ENCODE measurements around the gene NR1D2.
"Not testable (repeated sequence)": the region's sequence is repeated elsewhere in the genome, so short reads cannot be mapped to it uniquely, and the experiment has no call there.

Gene NR1D2

DNA sequence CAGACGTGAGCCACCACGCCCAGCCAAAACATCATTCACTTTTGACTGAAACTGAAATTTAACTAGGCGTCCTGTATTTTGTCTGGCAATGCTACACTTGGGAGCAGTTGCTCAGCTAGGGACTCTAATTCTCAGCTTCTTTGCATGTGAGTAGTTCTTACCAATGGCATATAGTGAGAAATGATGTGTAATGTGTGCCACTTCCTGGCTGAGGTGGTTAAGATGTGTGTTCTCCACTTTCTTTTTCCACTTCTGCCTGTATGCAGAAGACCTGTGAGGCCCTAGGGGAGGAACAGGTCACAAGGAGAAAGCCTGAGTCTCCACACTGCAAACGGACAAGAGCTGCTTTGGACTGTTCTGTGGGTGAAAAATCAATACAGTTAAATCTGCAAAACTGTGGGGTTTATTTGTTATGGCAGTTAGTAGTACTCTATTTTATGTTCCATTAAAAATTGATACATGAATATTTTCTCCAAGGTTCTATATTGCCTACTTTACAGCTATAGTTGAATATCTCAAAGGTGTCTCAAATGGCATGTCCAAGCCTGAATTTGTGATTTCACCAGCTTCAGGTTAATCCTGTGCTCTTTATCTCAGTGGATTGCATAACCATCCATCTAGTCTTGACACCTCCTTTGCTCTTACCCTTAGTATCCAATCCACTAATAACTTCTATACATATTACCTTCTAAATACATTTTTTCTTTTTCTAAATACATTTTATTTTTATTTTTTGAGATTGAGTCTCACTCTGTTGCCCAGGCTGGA lies 59.3 kb downstream of the NR1D2 start:
- DNase-seq (ENCODE audit: low spot score): no peak

DNA sequence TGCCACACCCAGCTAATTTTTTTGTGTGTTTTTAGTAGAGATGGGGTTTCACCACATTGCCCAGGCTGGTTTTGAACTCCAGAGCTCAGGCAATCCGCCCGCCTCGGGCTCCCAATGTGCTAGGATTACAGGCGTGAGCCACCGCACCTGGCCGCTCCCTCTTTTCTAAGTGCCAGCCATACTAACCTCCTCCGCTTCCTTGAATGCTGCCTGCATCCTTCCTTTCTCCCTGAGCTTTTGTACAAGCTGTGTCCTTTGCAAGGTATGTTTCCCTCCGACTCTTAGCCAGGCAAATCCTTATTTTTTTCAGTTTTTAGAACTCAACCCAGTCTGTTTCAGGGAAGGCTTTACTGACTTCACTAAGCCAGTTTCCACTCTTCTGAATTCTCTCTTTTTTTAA lies 60.6 kb downstream of the NR1D2 start:
- DNase-seq (ENCODE audit: low spot score): no peak

DNA sequence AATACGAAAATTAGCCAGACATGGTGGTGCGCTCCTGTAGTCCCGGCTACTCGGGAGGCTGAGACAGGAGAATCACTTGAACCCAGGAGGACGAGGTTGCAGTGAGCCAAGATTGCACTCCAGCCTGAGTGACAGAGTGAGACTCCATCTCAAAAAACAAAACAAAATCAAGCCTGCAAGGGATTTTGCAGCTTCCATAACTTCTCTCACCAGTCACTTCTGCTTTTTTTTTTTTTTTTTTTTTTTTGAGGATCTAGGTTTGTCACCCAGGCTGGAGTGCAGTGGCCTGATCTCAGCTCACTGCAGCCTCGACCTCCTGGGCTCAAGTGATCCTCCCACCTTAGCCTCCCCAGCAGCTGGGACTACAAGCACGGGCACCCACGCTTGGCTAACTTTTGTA lies 65.7 kb downstream of the NR1D2 start:
- not testable (repeated sequence) for DNase-seq (ENCODE audit: low spot score)

DNA sequence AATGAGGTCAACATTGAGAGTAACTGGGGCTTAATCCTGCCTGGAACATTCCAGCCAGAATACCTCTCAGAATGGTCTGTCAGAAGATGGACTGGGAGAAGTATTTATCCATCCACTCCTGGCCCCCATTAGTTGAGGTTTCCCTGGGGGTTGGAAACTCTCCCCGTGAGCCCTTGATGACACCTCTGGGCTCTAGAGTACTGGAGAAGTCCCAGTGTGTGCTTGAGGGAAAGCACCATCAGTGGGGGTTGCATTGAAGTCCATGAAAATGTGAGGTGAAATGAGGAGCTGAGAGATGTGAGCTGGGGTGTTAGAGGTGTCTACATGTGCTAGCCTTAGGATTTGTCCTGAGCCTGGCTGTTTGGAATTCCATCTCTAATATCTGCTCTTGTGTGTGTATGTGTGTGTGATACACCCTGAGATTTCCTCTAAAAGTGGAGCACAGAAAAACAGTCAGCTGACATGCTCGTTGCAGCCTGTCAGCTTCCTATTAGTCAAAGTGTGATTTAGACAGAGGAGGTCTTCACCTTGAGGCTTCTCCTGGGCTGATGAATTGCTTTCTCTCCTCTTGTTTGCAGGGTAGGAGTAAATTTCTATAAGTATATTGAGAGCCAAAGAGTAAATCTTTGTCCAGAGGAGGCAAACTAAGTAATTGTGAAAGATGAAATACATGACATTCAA lies 67.6 kb downstream of the NR1D2 start:
- no peak for DNase-seq (ENCODE audit: low spot score)

DNA sequence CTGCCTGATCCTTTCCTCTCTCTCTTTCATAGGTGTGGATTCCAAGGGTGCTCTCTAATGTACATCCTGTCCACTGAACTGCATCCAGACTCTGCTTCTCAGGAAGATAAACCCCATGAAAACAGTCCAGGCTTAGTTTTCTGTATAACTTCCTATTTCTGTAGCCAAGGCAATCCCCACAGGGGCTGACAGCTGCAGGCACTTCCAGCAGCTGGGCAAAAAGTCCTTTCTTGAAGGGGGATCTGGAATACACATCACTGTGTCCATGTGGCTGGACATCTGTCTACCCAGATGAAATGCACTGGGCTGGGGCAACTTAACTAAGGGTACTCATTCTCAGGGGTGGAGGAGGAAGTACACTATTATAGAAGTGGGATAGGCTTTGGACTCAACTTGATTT lies 72.2 kb downstream of the NR1D2 start:
- DNase-seq (ENCODE audit: low spot score): no peak

DNA sequence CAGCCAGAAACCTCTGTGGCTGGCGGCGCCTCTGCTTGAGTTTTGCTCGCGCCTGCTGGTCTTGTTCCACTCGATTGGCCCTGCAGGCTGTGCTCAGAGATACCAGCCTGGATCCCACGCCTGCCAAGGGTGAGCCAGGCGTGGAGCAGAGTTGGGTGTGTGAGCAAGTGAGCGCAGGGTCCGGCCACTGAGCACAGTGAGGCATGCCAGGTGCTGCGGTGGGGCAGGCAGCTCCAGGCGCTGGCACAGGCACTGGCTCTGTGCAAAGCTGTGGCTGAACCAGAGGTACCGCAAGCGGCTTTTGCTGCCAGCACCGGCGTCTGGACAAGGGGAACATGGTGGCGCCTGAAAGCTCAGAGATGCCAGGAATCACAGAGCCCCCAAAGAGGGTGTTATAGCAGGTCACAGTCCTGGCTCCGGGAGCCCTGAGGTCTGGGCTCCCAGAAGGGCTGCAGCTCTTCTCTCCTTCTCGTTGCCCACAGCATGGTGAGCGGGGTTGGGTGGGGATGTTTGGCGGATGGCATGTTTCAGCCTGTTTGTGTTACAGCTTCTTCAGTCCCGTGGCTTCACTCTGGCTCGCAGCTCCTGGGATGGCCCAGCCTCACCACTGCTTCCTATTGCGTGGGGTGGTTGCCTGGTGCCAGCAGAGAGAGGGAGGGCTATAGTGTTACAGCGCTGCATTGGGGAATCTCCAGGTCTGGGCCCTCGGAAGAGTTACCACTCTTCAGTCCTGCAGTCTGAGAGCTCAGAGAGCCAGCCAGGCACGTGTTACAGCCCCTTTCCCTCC lies 73.9 kb downstream of the NR1D2 start:
- no peak for DNase-seq (ENCODE audit: low spot score)

DNA sequence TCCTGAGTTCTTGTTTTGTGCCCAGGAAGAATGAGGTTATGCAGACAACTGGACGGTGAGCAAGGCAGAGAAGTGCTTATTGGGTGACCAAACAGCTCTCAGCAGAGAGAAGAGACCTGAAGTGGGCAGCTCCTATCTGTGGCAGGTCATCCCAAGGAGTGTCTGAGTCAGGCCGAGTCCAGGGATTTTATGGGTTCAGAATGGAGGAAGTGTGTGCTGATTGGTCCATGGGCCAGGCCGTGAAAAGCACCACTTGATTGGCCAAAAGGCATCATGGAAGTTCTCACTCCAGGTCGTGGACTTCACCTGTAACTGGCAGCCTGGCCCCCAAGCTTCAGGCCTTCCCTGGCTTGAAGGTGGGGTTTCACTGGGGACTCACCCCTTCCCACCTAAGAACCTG lies 74.5 kb downstream of the NR1D2 start:
- DNase-seq (ENCODE audit: low spot score): no peak

DNA sequence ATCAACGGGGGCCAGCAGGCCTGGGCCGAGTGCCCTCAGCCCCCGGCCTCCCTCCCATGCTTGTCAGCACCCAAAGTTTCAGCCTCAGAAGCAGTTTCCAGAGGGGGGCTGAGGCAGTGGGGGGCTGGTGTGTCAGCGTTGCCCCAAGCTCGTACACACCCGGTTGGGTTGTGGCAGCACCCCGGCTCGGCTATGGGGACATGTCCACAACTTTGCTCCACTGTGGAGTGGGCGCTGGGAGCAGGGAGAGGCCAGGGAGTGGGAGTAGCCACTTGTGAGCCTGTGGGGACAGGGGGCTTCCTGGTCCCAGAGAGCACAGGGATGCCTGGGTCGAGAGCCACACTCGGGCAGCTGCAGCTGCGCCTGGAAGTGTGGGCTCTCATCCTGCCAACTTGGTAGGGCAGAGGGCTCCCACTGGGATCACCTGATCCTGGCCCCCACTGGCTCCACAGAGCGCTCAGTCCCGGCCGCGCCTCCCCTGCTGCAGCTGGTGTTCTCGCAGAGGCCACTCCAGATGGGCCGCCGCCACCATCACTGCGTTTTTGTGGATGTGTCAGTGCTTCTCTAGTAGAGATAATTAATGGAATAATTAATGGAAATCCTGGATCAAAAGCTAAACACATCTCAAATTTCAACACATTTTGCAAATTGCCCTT lies 75.1 kb downstream of the NR1D2 start:
- no peak for DNase-seq (ENCODE audit: low spot score)

DNA sequence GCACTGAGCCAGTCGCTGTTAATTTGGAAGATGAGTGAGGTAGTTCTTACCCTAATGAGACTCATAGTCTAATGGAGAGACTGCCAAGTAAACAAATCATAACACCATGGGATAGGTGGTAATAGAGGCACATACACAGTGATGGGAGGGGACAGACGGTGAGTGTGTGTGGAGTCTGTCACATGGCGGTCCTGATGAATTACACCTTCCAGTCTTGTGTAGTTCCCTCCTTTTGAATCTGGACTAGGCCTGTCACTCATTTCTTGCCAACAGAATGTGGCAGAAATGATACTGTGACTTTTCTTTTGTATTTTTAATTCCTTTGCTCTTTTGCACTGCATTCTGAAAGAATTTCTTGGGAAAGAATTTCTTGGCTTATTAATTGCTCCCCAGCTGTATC lies 78.1 kb downstream of the NR1D2 start:
- DNase-seq (ENCODE audit: low spot score): no peak

DNA sequence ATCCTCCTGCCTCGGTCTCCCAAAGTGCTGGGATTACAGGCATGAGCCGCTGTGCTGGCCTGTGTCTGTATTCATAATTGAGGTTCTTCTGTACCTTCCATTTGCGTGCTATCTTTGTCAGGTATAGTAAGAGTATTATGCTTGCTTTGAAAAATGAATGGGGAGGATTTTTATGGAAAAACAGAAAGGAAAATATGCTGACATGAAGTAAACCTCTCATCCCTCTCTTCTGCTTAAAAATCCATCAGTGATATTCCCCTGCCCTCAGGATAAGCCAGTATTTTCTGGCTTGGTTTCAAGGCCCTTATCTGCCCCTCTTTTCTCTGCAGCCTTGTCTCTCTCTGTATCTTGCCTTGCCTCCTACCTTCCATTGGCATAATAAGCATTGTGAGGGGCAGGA lies 80.7 kb downstream of the NR1D2 start:
- DNase-seq (ENCODE audit: low spot score): no peak

DNA sequence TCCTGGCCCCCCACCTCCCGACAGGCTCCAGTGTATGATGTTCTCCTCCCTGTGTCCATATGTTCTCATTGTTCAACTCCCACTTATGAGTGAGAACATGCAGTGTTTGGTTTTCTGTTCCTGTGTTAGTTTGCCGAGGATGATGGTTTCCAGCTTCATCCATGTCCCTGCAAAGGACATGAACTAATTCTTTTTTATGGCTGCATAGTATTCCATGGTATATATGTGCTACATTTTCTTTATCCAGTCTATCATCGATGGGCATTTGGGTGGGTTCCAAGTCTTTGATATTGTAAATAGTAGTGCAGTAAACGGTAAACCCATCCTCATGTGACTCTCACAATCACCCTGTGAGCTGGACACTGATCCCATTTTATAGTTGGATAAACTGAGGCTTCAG lies 81.6 kb downstream of the NR1D2 start:
- DNase-seq (ENCODE audit: low spot score): not testable (repeated sequence)

DNA sequence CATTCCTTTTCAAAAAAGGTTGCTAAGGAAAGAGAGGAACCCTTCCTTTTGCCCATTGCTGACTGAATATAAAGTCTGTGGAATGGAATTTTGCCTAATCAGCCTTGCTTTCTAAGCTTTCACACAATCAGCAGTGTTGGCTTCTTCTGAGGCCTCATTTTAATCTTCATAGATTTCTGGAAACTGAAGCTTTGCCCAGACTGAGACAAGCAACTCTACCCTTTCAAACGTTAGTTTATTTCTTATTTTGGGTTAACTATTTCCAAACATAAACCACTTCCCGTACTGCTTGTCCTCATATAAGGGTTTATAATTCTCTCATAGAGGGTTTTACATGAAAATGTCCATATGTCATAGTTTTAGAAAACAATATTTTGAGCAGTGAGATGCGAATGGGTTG lies 82.9 kb downstream of the NR1D2 start:
- no peak for DNase-seq (ENCODE audit: low spot score)
